Uterus (tissue), 2 donors: ENCODE results near the gene LBP.

Experiments
- POLR2A ChIP-seq, 2 donors: fragments of 450-650 bp; IDR thresholded peaks; one replicate each; pipeline ENCODE4 v1.6.1; 2016; ENCODE audit warnings: antibody characterized with exemption in 2 of 2, mild to moderate bottlenecking in 1 of 2, moderate library complexity in 1 of 2
- TF ChIP-seq, protein P1 (sequence below), 4 experiments: fragments of 200-600 bp in 2 of 4; fragments of 450-650 bp in 2 of 4; sonication (generic) in 2 of 4; IDR thresholded peaks; one replicate each; pipeline ENCODE4 v1.5.1; 2016 to 2019; ENCODE audit warnings: antibody characterized with exemption in 4 of 4, mild to moderate bottlenecking in 2 of 4, moderate library complexity in 1 of 4

DNA sequence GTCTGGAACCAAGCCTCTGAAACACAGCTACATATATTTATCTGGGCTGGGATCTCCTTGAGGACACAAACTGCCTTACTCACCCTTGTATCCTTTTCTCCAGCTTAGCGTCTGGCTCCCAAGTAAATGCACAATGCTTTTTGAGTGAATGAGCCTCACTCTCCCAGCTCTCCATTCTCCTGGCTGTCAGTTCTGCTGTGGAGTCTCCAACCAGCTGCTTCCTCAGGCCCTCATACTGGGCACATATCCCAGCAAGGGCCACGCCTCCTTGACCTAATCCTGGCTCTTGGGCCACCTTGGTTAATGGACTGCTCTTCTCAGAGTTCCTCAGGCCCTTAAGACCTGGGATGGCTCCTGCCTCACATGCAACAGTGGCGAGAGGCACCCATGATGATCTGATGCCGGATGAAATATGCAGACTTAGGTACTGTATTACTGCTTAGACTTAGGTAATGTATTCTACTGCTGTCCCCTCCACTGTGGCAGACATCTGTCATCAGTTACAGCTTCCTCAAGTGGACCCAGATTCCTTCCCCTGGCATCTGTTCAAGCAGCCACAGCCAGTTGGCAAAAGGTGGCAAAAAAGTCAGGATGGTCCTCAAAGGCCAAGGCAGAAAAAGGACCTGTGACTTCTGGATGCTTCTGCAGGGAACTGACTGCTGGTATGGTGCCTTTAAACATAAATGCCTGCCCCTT, 72.4 kb downstream of the LBP start:
- TF ChIP-seq, protein P1, sequence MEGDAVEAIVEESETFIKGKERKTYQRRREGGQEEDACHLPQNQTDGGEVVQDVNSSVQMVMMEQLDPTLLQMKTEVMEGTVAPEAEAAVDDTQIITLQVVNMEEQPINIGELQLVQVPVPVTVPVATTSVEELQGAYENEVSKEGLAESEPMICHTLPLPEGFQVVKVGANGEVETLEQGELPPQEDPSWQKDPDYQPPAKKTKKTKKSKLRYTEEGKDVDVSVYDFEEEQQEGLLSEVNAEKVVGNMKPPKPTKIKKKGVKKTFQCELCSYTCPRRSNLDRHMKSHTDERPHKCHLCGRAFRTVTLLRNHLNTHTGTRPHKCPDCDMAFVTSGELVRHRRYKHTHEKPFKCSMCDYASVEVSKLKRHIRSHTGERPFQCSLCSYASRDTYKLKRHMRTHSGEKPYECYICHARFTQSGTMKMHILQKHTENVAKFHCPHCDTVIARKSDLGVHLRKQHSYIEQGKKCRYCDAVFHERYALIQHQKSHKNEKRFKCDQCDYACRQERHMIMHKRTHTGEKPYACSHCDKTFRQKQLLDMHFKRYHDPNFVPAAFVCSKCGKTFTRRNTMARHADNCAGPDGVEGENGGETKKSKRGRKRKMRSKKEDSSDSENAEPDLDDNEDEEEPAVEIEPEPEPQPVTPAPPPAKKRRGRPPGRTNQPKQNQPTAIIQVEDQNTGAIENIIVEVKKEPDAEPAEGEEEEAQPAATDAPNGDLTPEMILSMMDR (IDR thresholded peaks at IDR 0.05), result no peak
- no peak for TF ChIP-seq POLR2A (IDR thresholded peaks at IDR 0.05)
